Nephron progenitor cell (in vitro differentiated cells): ENCODE results near the gene ZBTB40.
A peak's percentile ranks its signal among the peaks of the same experiment; 100 is the strongest.

Experiments
- DNase-seq: peaks from one replicate; pipeline ENCODE4 v3.0.0; 2021
- H3K27ac Mint-ChIP-seq: 2 replicates; pipeline ENCODE4 v1.8.0; 2021; ENCODE audit warnings: mild to moderate bottlenecking, moderate library complexity, mixed read lengths
- H3K27me3 Mint-ChIP-seq: 2 replicates; pipeline ENCODE4 v1.8.0; 2021; ENCODE audit warnings: mild to moderate bottlenecking, low read depth, mixed read lengths; ENCODE audit not compliant: poor library complexity
- H3K36me3 Mint-ChIP-seq: 2 replicates; pipeline ENCODE4 v1.8.0; 2021; ENCODE audit warnings: low read depth, mixed read lengths
- H3K4me1 Mint-ChIP-seq: 2 replicates; pipeline ENCODE4 v1.8.0; 2021; ENCODE audit warnings: mixed read lengths
- H3K4me3 Mint-ChIP-seq: 2 replicates; pipeline ENCODE4 v1.8.0; 2021; ENCODE audit warnings: mild to moderate bottlenecking, moderate library complexity, mixed read lengths
- H3K9me3 Mint-ChIP-seq: 2 replicates; pipeline ENCODE4 v1.8.0; 2021; ENCODE audit warnings: mild to moderate bottlenecking, moderate library complexity, mixed read lengths
- TF ChIP-seq, protein P1 (sequence below): fragments of 200-600 bp; sonication (generic); IDR thresholded peaks from 2 replicates; pipeline ENCODE4 v1.5.0; 2021; ENCODE audit warnings: antibody characterized with exemption

ZBTB40 gene

DNA sequence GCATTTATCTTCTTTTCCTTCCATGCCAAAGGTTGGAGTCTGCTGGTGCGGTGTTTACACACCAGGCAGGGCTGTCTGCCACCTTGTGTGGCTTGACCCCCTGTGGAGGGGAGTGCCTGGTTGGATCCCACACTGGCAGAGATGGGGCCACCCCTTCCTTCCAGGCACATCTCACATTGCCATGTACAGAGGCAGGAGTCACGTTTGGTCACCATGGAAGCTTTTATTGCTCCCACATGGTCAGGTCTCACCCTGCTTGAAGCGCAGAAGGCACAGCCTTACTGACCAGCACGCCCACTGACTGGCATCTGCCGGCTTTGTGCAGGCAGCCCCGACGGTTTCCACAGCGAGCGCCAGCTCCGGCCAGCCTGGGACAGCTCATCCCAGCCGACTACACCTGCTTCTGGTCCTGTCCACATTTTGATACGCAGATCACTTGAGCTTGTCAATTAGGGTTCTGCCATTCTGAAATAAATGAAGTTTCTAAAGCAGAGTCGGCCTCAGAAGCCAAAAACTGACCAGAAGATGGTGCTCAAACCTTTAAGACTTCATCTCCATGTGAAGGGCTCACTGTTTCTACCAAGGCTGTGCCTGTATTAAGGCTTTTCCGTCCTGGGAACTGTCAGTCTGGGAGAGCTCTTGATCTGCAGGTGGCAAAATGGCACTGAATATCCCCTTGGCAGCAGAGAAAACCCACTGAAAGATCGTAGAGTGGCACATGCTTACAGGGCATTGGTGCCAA lies 76.1 kb downstream of the ZBTB40 start:
- Mint-ChIP-seq H3K27ac (peak overlapping the region; percentile 29), H3K4me3 (no peak overlapping the region), H3K4me1 (peaks cover 34% of the 10 kb centered on the region), H3K9me3 (no peaks in the 10 kb centered on the region), H3K36me3 (peaks cover 14% of the 10 kb centered on the region), H3K27me3 (peaks cover 12% of the 10 kb centered on the region)
- TF ChIP-seq, protein P1, sequence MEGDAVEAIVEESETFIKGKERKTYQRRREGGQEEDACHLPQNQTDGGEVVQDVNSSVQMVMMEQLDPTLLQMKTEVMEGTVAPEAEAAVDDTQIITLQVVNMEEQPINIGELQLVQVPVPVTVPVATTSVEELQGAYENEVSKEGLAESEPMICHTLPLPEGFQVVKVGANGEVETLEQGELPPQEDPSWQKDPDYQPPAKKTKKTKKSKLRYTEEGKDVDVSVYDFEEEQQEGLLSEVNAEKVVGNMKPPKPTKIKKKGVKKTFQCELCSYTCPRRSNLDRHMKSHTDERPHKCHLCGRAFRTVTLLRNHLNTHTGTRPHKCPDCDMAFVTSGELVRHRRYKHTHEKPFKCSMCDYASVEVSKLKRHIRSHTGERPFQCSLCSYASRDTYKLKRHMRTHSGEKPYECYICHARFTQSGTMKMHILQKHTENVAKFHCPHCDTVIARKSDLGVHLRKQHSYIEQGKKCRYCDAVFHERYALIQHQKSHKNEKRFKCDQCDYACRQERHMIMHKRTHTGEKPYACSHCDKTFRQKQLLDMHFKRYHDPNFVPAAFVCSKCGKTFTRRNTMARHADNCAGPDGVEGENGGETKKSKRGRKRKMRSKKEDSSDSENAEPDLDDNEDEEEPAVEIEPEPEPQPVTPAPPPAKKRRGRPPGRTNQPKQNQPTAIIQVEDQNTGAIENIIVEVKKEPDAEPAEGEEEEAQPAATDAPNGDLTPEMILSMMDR = no peak
- no peak for DNase-seq

DNA sequence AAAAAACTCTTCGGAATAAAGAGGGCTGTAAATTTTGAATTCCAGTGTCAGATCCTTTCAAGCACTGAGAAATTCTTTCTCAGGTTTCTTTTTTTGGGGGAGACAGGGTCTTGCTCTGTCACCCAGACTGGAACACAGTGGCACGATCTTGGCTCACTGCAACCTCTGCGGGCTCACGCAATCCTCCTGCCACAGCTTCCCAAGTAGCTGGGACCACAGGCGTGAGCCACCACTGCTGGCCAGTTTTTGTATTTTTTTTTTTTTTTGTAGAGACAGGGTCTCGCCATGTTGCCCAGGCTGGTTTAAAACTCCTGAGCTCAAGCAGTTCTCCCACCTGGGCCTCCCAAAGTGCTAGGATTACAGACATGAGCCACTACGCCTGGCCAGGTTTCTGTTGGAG lies 76.8 kb downstream of the ZBTB40 start:
- peaks cover 9% of the 10 kb centered on the region for H3K36me3 Mint-ChIP-seq
- H3K27me3 Mint-ChIP-seq = peaks cover 12% of the 10 kb centered on the region
- TF ChIP-seq, protein P1 = no peak
- H3K27ac Mint-ChIP-seq = no peak overlapping the region
- DNase-seq = no peak
- no peaks in the 10 kb centered on the region for H3K9me3 Mint-ChIP-seq
- no peak overlapping the region for H3K4me3 Mint-ChIP-seq
- peaks cover 34% of the 10 kb centered on the region for H3K4me1 Mint-ChIP-seq

DNA sequence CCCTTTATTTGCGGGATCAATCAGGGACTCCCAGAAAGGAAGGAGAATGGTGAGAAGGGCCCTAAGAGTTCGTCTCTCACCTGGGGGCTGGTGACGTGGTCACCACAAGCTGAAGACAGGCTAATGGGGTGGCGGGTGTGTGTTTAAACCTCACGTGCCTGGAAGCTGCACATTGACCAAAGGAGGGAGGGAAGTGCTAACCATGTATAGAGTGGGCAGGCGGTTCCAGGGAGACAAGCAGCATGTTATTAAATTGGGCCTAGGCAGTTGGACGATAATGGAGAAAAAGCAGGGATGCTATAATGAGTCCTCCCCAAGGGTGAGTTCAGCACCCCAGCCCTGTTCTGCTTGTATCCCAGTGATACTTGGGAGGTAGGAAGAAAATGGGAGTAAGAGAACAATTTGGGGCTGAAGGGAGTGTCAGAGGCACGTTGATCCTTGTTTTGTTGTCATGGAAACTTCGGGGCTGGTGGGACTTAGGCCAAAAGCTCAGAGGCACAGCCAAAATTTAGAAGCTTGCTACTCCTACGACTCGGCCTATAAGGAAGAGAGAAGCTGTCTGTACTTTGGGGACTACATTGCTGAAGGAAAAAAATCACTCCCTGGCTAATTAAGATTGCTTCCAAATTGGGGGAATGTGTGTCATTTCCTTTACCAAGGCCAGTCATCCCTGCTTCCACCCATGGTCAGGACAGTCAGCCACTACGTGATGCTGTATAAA lies 78.4 kb downstream of the ZBTB40 start:
- Mint-ChIP-seq H3K36me3 (no peaks in the 10 kb centered on the region), H3K27ac (no peak overlapping the region), H3K9me3 (no peaks in the 10 kb centered on the region), H3K4me3 (no peak overlapping the region), H3K4me1 (peaks cover 34% of the 10 kb centered on the region), H3K27me3 (peaks cover 9% of the 10 kb centered on the region)
- TF ChIP-seq, protein P1 = no peak
- DNase-seq = no peak

DNA sequence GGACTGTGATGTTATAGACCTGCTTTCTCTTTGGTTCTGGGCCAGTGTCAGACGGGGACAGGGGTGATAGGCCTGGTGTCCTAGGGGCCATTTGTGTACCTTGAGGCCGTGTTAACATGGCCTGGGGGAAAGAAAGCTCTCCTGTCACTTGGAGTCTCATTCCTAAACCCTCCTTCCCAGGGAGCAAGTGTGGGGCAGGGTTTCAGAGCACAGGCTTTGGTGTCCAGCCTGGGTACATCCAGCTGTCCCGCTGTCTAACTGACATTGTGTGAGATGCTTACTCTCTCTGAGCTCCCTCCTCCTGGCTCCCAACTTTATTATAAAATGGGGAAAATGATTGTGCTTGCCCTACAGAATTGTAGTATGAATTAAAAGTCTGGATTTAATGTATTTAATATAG lies 79.1 kb downstream of the ZBTB40 start:
- no peak for DNase-seq
- Mint-ChIP-seq H3K4me1 (peaks cover 35% of the 10 kb centered on the region), H3K36me3 (no peaks in the 10 kb centered on the region), H3K27me3 (peaks cover 11% of the 10 kb centered on the region), H3K9me3 (no peaks in the 10 kb centered on the region), H3K27ac (no peak overlapping the region), H3K4me3 (no peak overlapping the region)
- TF ChIP-seq, protein P1 = no peak

DNA sequence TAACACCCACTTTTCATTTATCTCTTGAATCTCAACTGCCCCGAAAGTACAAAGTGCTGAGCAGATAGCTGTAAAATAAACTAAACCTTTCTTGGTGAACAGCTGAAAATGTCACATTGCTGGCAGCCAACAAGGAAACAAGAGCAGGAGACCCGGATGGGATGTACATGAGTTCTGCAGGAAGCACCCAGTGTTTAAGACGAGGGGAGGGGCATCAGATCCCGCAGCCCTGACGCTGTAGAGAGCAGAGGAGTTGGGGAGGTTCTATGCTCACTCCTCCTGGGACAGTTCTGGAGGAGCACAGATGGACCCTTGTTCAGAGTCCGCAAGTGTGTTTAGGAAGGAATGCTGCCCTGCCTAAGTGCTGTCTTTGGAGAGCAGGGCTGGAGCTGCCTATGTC lies 79.6 kb downstream of the ZBTB40 start:
- TF ChIP-seq, protein P1 = no peak
- peaks cover 39% of the 10 kb centered on the region for H3K4me1 Mint-ChIP-seq
- no peaks in the 10 kb centered on the region for H3K9me3 Mint-ChIP-seq
- H3K36me3 Mint-ChIP-seq = no peaks in the 10 kb centered on the region
- H3K27ac Mint-ChIP-seq = no peak overlapping the region
- no peak for DNase-seq
- H3K27me3 Mint-ChIP-seq = peaks cover 11% of the 10 kb centered on the region
- H3K4me3 Mint-ChIP-seq = no peak overlapping the region
